Thoracic aorta (tissue), 2 donors: ENCODE measurements around the gene EEPD1. TPM values are rescaled to one million over a fixed set of nuclear protein-coding genes. Genes with fewer than 3 reads are reported as not detected.

Experiments
- ATAC-seq: fragments of 150-250 bp; one replicate; pipeline ENCODE4 v1.8.0; 2017; ENCODE audit warnings: low read depth; ENCODE audit not compliant: insufficient number of reproducible peaks, low FRiP score
- DNase-seq: peaks from one replicate; pipeline ENCODE4 v3.0.0-alpha.2; 2020; ENCODE audit warnings: low spot score
- H3K27ac ChIP-seq, 2 donors: fragments of 200-600 bp; sonication (generic); 1 replicate in 1 of 2; 2 replicates in 1 of 2; pipeline ENCODE4 v1.5.1; 2016; ENCODE audit warnings: mild to moderate bottlenecking in 2 of 2, moderate library complexity in 2 of 2
- H3K27me3 ChIP-seq: fragments of 200-600 bp; sonication (generic); replicated peaks from 2 replicates; pipeline ENCODE4 v1.6.0; 2016; ENCODE audit warnings: mild to moderate bottlenecking; ENCODE audit not compliant: insufficient read depth
- H3K36me3 ChIP-seq: fragments of 200-600 bp; sonication (generic); one replicate; pipeline ENCODE4 v1.5.1; 2016
- H3K4me1 ChIP-seq, 2 donors: fragments of 200-600 bp; sonication (generic); 1 replicate in 1 of 2; 2 replicates in 1 of 2; pipeline versions ENCODE4 v1.5.1 to v1.6.0; 2016; ENCODE audit warnings: low read depth in 2 of 2, mild to moderate bottlenecking in 1 of 2; ENCODE audit not compliant: control insufficient read depth in 1 of 2
- H3K4me3 ChIP-seq: fragments of 200-600 bp; sonication (generic); 2 replicates; pipeline ENCODE4 v1.5.1; 2016; ENCODE audit warnings: mild to moderate bottlenecking
- H3K9me3 ChIP-seq: fragments of 200-600 bp; sonication (generic); 2 replicates; pipeline ENCODE4 v1.5.1; 2016
- CTCF ChIP-seq: fragments of 200-600 bp; sonication (generic); IDR thresholded peaks from one replicate; pipeline ENCODE4 v1.5.1; 2019; ENCODE audit warnings: antibody characterized with exemption
- total RNA-seq, 2 donors: library from RNA; depleted of rRNA; stranded (reverse); fragments of >200 nt; gene quantifications; one replicate each; pipeline versions ENCODE4 v1.1.0 to v1.2.3, GENCODE V29; 2016

The EEPD1 gene
- total RNA-seq, 2 donors from 2014 or later = 14.6 to 17.4 TPM

- DNase-seq = no peak
- H3K27ac ChIP-seq = peak overlapping the region in 1 of 2 donors; percentile 50
- H3K4me3 ChIP-seq = no peak overlapping the region
- TF ChIP-seq CTCF = no peak
- no peaks in the 10 kb centered on the region for H3K27me3 ChIP-seq
- H3K36me3 ChIP-seq = no peaks in the 10 kb centered on the region
- peaks cover 4 to 53% of the 10 kb centered on the region in 2 donors for H3K4me1 ChIP-seq
- no peak for ATAC-seq
- no peaks in the 10 kb centered on the region for H3K9me3 ChIP-seq
Observed at GRCh38 chr7:36181668-36182067, 28.6 kb downstream of the EEPD1 start.

GRCh38 chr7:36182854-36183604 lies 30.0 kb downstream of the EEPD1 start:
- Histone ChIP-seq H3K27me3 (no peaks in the 10 kb centered on the region), H3K36me3 (no peaks in the 10 kb centered on the region), H3K4me1 (peaks cover 4 to 50% of the 10 kb centered on the region in 2 donors), H3K9me3 (no peaks in the 10 kb centered on the region), H3K27ac (peak overlapping the region in 1 of 2 donors; percentile 17), H3K4me3 (no peak overlapping the region)
- ATAC-seq (no peak), DNase-seq (no peak)
- TF ChIP-seq CTCF = no peak

- no peak for TF ChIP-seq CTCF
- no peaks in the 10 kb centered on the region for H3K36me3 ChIP-seq
- H3K4me3 ChIP-seq = no peak overlapping the region
- no peak overlapping the region for H3K27ac ChIP-seq
- ATAC-seq = no peak
- DNase-seq = no peak
- no peaks in the 10 kb centered on the region for H3K27me3 ChIP-seq
- no peaks in the 10 kb centered on the region for H3K9me3 ChIP-seq
- H3K4me1 ChIP-seq = peaks cover 4 to 55% of the 10 kb centered on the region in 2 donors
Observed at GRCh38 chr7:36185092-36185491, 32.0 kb downstream of the EEPD1 start.

GRCh38 chr7:36185756-36186155 lies 32.7 kb downstream of the EEPD1 start:
- Histone ChIP-seq H3K4me3 (no peak overlapping the region), H3K4me1 (peaks cover 8 to 54% of the 10 kb centered on the region in 2 donors), H3K9me3 (no peaks in the 10 kb centered on the region), H3K36me3 (no peaks in the 10 kb centered on the region), H3K27ac (no peak overlapping the region), H3K27me3 (no peaks in the 10 kb centered on the region)
- no peak for DNase-seq
- TF ChIP-seq CTCF = no peak
- ATAC-seq = no peak

- H3K4me1 ChIP-seq = peaks cover 10 to 54% of the 10 kb centered on the region in 2 donors
- no peaks in the 10 kb centered on the region for H3K27me3 ChIP-seq
- no peak for TF ChIP-seq CTCF
- DNase-seq = no peak
- H3K4me3 ChIP-seq = no peak overlapping the region
- H3K27ac ChIP-seq = no peak overlapping the region
- no peaks in the 10 kb centered on the region for H3K9me3 ChIP-seq
- no peaks in the 10 kb centered on the region for H3K36me3 ChIP-seq
- no peak for ATAC-seq
Observed at GRCh38 chr7:36186359-36187121, 33.5 kb downstream of the EEPD1 start.
